NCI-H2196 treated with DMSO at 0.1 percent for 48 hours (cell line): Measurements from ENCODE around the gene SP6.

ENCODE experiments used
- DNase-seq: peaks from one replicate; lab custom pipeline; 2025; ENCODE audit not compliant: unreplicated experiment; lab: John Stamatoyannopoulos, UW

Gene SP6

DNA sequence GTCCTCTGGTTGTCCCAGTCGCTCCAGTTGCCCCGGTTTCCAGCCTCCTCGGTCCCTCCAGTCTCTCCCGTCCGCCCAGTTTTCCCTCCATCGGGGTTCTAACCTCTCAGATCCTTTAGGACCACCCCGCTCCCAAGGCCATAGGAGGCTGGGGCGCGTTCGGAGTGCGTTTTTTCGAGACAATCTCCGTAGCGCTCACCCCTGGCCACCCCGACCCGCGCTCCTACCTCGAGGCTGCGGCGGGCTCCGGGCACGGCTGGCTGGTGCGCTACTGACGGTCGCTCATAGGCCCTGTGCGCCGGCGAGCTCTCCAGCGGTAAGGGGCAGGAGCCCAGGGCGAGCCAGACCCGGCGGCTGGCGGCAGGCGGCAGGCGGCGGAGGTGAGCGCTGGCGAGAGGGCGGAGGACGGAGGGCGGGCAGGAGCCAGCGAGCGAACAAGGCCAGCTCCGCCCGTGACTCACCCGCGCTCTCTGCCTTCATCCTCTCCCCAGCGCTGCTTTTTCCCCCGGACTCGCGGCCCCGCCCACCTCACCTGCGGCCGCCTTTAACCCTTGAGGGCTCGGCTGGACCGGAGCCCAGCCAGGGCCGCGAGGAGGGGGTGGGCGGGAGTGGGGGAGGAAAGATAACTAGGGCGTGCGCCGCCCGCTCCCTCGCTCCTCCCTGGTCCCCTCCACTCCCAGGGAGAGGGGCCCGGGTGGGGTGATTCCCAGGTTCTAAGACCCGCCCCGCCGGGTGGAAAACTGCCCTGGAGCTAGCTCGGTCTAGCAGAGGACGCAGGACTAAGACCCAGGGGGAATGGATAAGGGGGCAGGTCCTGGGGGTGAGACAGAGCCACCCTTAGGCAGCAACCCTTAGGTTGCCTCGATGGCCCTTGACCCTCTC, at the start of gene SP6:
TSS of gene SP6 (minus strand) at position 472 of the 882 bp plus-strand sequence. CDS start 2,734 bp downstream, outside the sequence.
- peak; percentile 81 for DNase-seq

DNA sequence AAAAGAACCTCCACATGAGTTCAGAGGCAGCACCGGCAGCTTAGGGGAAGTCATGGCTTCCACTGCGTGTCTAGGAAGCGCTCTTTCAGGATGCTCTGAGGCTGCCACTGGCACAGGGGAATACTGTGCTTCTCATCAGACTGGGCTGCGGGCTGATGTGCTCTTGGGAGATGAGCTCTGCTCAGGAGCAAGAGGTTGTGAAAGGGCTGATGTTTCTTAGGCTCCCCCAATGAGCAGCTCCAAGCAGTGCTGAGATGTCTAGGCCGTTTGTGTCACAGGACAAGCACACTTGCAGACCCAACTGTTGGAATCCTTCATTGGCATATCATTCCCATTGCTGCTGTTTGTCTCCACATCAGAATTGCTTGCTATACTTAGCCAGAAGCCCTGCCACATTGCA, 48.7 kb upstream of the SP6 start:
- no peak for DNase-seq

DNA sequence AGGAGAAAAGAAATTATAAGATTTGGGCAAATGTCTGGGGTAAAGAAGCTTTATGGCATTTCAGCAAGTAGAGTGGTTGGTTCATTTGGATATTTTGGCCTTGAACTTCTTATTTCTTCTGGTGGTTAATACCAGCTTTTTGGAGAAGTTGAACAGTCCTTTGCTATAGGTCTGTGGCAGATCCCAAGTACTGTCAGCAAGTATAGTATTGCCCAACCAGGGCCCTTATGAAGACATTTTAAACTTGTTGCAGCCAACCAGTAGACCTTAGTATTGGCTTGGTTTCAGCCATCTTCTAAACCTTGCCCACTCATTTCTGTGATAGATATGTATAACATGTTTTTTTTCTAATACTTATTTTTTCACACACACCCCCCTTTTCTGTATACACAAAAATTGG, 47.3 kb upstream of the SP6 start:
- no peak for DNase-seq

DNA sequence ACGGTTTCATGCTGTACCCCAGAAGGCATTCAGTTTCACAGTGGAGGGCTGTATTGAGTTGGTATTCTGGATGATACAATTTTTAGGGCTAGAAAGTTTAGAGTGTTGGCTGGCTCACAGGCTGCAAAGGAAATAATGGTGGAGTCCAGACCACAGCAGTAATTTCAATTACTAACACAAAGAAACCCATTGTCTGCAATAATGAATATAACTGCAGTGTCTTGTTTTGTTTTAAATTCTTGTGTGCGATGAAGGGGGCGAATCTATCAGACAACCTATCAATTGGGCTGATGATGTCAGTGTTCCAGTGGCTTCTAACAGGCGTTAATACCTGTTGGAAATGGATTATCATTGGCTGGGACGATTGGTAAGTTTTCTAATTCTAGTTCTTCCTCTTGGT, 46.6 kb upstream of the SP6 start:
- DNase-seq, result no peak

DNA sequence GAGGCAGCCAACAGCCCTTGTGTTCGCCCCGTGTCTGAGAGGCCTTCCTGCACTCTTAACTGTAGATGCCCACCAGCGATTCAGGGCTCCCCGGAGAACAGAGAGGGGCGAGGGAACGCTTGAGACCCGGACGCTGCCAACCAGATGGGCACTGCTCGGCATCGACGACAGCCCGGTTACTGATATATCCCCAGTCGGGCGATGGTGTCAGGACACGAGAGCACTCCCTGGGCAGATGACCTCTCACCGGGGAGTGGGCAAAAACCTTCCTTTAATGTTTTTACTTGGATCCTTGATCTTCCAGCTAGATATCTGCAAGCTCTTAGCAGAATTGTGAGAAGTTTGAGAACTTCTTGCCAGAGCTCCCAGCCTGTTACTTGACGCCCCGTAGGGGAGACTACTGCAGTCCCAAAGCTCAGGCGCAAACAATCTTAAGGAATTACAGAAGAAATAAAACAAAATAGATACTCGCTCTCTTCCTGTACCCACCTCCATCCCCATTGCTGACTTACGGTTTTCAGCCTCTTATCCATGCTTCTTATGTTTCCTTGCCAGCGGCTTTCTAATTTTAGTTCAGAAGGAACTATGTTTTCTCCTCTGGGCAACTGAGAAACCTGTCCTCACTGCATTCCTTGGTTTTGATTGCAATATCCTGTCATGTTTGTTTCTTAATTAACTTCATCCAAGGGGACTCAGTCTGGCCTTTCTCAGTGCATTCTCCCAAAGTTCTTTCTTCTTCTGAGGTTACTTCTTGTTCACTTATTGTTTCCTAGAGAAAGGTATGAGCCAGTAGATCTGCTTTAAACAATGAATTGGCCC, 45.9 kb upstream of the SP6 start:
- DNase-seq, result no peak

DNA sequence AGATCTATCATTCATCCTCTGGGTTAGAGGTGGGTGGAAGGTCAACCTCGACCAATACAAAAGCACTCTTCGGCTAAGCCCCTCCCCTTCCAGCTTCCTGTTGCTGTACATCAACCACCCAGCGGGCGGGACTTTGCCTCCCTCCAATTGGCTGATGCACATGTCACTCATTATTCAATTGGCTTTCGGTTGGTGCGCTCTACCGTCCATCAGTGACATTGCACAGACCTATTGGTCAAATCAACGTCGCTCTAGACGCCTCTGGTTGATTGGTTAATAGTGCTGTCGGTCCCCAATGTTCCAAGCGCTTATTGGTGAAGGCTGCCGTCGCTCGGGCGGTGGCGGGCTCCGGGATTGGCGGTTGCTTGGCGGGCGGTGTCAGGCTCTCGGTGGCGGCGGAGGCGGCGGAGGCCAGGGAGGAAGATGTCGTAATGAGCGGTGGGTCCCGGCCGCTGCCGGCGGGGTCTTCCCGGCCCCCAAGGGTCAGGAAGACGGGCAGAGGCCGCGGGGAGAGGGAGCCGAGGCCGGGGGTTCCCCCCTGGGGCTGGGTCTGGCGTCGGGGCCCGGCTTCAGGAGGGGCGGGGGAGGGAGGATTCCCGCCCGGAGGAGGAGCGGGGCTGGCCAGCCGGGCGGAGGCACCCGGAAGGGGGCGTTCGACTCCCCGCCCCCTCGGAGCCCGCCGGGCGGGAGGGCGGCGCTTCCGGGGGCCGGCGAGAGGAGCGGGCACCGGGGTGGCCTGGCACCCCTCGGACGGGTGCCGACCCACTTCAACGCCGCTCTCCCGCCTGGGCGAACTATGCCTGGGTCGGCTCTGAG, 45.1 kb upstream of the SP6 start, which contains the start of gene SP2:
TSS of gene SP2 (plus strand) at position 381 of the 816 bp plus-strand sequence. CDS start at position 432, 51 bp downstream.
- DNase-seq, result peak; percentile 100

DNA sequence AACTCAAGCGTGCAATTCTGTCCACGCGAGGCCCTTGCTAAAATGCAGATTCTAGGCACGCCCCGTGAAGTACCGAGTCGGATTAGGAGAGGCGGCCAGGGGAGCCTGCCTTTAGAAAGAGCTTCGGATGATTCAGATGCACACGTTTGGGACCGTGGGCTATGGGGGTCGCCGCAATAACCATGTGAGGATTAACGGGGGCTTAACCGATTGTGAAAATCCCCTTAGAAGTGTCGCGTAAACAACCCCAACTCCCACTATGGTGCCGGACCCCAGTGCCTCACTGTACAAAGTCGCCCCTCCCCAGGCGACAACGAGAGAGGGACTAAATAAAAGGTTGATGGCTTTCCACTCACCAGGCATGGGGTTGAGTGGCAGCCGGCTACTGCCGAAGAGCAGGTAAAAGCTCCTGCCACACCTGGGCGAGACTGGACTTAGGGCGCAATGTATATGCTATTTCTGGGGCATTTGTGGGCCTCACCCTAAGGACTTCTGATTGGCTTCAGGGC, 44.4 kb upstream of the SP6 start:
- no peak for DNase-seq

DNA sequence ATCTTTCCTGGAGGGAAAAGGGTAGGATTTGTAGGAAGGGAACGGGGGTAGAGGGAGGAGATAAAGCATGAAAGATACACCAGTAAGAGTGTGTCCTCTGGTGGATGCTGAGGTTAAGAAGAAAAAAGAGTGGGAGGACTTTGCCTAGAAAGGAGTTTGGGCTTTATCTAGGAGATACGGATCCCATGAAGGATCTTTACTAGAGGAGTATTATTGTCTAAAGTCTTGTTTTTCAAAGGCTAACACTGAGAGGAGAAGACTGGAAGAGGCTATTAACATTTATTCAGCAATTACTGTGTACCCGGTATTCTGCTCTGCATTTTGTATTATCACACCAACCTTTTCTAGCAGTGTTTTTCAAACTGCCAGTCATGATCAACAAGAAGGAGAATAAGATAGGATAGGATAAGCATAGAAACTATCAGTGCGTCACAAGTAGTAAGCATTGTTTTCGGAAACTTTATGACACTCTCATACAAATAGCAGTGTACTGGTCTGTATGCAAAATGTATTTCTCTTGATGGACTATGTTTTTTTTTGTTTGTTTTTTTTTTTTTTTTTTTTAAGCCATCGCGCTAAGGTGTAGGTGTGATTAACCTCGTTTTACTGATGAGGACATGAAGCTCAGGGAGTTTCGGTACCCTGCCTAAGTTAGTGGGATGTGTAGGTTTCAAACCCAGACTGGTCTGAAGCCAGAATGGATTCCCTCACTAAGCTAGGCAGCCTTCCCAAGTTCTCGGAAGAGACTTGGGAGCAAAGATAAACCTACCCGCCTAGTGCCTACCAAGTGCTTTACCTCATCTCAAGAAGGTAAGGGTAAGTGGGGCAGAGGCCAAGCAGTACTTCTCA, 43.8 kb upstream of the SP6 start:
- no peak for DNase-seq

DNA sequence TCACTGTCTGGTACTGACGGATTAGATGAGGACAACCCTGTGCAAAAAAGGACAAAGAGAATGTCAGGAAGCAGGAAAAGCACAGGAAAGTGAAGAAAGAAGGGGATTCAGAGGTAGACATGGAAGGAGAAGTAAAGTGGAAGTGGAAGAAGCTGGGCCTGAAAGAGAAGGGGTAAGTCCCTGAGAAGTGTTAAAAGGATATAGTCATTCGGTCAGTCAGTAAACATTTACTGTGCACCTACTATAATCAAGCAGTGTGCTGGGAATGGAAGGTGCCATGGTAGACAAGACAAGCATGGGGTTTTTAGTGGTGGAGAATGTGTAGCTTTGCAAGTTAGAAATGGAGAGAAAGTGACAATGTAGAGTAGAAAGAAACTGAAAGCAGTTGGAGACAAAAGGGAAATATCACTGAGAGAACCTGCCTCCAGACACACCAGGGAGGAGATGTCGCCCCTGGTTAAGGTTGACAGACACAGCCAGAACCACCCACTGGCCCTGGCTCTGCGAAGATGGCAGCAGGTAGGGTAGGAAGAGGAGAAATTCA, 40.7 kb upstream of the SP6 start:
- no peak for DNase-seq

DNA sequence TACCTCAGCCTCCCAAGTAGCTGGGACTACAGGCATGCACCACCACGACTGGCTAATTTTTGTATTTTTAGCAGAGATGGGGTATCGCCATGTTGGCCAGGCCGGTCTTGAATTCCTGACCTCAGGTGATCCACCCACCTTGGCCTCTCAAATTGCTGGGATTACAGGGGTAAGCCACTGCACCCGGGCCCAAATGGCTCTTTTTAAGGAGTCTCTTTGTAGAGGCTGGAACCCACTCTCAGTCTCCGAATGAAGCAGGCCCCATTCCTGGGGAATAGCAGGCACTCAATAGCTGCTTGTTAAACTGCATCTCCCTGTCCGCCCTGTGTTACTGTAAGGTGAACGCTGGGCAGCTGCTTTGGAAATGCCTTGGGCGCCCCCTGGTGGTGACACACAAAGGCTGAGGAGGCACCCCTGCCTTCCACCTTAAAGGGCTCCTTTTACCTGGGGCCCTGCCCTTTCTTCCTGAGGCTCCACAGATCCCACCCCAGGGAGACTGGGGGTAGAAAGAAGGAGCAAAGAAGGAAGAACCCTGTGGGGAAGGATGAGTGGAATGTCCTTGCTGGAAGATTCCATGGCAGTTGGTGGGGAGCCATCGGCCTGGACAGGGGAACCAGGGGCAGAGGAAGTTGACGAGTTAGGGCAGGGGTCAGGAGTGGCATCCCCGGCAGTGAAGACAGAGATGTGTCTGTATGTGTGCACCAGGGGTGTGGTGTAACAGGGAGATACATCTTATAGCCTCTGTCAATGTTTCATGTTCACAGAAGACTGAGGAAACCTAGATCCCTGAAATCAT, 39.0 kb upstream of the SP6 start:
- DNase-seq, result peak; percentile 60

DNA sequence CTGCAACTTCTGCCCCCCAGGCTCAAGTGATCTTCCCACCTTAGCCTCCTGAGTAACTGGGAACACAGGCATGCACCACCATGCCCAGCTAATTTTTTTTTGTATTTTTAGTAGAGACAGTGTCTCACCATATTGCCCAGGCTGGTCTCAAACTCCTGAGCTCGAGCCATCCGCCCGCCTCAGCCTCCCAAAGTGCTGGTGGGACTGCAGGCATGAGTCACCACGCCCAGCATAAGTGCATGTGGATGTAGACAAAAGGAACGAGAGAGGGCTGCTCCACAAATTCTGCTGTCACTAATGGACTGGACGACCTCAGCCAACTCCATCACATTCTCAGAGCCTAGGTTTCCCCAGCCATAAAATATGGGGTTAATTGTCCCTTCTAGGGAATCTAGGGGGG, 37.3 kb upstream of the SP6 start:
- DNase-seq, result no peak

DNA sequence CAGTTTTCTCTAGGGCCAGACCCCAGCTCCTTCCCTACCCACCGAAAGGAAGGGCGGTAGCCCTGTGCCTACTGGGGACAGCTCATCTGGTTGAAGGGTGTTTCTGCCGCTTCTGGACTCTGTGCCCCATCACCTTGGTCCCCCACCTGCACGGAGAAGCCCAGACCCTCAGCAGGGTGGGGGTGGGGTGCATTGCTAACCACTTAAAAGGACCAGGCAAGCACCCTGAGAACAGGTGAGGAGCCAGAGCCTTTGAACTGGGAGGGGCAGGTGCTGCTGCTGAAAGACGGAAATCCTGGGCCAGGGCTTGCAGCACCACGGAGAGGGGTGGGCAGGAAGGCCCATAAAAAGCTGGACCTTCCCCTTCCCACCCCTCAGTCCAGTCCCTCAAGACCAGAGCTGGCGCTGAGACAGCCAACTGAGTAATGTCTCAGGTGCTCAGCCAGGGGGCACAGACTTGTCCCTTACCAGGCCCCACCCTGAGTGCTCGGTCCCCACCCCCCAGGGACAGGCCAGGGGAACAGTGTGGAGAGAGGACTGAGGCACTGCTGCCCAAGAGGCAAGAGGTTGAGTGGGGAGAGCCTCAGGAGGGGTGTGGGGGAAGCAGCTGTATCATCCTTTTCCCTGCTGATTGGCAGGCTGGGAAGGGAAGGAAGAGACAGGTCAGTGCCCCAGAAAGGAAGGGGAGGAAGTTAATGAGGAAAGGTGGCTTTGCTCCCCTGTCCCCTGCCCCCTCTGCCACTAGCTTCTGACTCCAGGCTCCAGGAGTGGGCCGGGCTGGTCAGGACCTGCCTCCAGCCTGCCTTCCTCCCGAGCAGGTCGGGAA, 34.2 kb upstream of the SP6 start:
- DNase-seq, result no peak

DNA sequence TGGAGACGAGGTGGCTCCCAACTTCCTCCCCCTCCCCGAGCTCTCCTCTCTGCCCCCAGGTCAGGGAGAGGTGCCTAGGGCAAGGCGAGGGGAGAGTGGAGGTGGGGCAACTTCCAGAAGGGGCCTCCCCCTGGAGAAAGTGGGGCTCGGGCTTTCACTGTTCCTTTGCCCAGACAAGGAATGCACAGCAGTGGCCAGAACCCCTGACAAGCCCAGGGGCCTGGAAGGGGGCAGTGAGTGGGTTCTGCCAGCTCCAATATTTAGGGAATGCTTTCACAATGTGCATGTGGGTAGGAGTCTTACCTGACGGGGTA, 33.4 kb upstream of the SP6 start:
- DNase-seq, result no peak

DNA sequence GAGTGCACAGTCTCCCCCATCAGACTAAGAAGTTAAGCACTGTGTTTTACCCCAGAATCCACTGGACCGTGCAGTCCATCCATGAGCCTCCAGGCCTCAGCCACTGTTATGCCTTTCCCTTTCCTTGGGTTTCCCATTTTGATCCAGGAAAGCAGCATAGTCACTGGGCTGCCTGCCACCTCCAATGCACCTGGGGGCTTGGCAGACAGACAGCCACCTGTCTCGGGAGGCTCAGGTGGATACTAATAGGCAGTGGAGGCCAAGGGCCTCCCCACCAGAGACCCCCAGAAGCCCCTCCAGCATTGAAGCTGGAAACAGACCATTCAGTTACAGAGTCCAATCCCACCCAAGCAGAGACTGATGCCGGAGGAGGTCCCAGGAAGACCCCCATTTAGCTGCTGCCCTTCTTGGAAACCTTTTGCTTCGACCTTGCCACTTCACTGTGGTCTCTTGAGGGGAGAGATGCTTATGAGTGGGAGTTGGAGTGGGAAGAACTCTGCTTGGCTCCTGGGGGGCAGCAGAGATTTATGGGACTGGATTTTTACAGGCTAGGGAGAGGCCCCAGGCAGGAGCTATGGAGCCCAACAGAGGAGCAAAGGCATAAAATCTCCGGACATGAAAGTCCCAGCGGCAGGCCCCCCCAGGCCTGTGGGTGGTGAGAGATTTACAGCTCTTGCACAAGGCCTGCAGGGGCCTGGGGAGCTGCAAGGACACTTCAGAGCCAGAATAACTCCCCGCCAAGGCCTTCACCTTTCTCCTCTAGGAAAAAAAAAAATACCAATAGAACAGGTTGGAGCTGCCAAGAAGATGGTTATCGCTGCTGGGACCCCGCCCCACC, 32.8 kb upstream of the SP6 start:
- DNase-seq, result no peak

DNA sequence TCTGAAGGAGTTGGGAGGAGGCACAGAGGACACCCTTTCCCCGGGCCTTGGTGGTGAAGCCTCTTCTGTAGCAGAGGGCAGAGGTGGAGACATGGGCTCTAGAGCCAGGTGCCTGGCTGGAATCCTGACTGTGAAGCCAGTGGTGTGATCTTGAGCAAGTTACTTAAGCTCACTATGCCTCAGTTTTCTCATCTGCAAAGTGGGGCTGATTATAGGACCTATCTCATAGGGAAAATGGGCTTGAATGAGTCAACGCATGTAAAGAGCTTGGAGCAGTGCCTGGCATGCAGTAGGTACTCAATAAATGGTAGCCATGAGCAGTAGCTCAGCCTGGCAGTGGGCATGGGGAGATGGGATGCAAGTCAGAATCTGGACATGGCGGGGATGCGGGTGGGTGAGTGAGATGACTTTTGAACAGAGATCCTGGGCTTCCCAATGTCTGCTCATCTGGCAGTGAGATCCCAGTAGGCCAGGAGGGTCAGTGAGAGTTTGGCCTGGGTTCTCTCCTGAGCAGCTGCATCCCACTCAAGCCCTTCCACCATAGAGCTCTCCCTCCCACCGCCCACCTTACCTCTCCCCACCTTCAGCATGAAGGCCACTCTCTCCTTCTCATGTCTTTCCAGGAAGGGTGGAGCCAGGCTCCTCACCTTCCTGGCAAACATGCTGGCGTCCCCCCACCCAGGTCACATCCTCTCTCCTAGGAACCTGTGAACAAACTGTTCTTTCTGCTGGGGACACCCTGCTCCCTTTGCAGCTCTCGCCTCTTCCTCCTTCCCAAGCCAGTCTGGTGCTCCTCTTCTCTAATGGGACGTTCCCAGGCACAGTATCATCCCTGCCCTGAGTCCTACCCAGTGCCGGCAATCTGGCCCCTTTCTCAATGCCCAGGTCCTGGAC, 32.0 kb upstream of the SP6 start:
- DNase-seq, result no peak

DNA sequence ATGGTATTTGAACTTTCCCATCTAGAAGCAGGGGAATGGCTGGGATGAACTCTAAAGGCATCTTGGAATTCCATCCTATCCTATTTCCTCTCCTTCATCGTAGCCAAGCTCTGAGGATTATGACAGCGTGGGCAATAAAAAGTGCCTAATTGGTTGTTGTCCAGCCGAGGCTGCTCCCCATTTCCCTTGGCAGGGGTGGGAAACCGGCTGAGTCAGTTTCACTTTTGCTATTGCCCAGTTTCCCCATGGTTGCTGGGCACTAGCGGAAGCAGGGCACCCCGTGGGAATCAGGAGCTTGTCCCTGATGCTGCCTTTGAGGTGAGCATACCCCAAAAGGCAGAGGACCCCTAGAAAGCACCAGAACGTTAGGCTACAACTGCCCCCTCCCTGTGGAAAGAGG, 31.3 kb upstream of the SP6 start:
- no peak for DNase-seq
